HuH-7.5 (cell line): ENCODE results near the gene NFS1.
A peak's percentile ranks its signal among the peaks of the same experiment; 100 is the strongest.
"Not testable (repeated sequence)": the region's sequence is repeated elsewhere in the genome, so short reads cannot be mapped to it uniquely, and the experiment has no call there.

Experiments used
- DNase-seq: peaks from one replicate; pipeline ENCODE4 v3.0.0; 2011; ENCODE audit warnings: low spot score

The NFS1 gene

DNA sequence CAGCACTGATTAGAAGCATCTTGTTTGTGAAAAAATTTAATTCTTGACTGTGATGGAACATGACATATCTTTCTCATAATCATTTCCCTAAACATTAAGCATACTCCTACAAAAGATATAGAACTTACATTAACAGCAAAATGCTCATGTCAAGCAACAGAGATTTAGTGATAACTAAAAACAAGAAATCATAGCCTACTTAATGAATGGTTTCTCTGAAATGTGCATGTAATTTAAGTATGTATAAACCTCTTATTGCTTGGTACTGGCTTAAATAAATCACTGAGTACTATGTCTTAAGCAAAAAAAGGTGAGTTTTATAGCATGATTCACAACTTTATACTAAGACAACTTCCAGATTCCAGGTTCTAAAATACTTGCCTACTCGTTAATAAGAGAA, 9.3 kb upstream of the NFS1 start:
- DNase-seq: no peak

DNA sequence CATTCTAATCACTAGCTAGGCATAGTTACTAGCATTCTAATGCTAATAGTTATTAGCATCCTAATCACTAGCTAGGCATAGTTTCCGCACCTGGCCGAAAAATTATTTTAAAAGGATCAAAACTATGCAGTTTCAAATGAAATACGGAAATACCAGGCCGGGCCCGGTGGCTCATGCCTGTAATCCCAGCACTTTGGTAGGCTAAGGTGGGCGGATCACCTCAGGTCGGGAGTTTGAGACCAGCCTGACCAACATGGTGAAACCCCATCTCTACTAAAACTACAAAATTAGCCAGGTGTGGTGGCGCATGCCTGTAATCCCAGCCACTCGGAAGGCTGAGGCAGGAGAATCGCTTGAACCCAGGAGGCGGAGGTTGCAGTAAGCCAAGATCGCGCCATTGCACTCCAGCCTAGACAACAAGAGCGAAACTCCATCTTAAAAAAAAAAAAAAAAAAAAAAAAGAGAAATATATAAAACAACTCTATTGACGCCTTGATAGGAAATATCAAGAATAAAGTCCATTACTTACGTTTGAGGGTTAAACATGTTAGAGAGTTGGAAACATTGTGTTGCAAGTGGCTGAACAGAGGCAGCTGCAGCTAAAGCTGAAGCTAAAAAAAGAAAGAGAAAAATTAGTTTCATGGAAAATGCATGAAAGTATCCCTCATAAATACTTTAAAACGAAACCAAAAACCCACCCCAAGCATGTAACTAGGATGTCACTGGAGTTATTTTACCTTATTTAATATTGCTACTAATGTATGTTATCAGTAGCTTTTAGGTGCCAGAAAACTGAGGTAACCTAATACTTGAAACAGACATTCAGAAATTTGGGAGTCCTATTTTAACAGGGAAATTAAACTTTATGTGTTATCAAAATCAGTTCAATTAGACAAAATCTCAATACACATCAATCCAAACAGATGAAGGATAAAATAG, 7.7 kb upstream of the NFS1 start:
- DNase-seq: not testable (repeated sequence)

DNA sequence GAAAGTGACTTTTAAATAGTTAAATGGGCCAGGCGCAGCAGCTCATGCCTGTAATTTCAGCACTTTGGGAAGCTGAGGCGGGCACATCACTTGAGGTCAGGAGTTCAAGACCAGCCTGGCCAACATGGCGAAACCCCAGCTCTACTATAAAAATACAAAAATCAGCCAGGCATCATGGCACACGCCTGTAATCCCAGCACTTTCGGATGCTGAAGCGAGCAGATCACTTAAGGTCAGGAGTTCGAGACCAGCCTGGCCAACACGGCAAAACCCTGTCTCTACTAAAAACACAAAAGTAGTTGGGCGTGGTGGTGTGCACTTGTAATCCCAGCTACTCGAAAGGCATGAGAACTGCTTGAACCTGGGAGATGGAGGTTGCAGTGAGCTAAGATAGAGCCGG, 6.7 kb upstream of the NFS1 start:
- not testable (repeated sequence) for DNase-seq

DNA sequence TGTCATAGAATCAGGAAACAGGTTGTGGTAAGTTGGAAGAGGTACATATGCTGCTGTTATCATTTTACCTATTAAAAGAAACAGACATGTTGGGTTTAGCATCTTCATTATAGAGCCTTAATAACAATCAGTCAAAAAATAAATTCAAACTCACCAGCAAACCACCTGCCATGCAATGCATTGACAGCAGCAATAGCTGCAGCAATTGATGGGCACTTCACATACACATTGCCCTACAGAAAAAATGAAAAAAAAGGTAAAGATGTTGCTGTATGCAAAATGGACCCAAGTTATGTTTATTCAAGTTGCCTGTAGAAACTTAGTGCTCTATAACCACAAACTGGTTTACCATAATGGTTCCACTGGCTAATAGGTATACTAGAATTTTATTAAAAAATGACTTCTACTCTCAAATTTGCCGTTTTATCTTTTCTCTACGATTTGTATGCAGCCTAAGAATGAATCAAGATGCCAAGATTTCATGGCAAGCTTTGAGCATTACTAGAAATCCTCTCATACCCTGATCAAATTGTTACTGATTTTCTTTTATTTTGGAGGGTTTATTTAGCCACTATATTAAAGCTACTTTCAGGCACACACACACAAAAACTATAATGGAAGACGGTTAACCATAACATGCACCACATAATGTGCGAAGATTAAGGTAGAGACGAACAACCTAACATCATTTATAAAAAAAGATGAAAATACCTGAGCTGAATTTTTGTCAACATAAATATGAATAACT, 5.5 kb upstream of the NFS1 start:
- DNase-seq: no peak

DNA sequence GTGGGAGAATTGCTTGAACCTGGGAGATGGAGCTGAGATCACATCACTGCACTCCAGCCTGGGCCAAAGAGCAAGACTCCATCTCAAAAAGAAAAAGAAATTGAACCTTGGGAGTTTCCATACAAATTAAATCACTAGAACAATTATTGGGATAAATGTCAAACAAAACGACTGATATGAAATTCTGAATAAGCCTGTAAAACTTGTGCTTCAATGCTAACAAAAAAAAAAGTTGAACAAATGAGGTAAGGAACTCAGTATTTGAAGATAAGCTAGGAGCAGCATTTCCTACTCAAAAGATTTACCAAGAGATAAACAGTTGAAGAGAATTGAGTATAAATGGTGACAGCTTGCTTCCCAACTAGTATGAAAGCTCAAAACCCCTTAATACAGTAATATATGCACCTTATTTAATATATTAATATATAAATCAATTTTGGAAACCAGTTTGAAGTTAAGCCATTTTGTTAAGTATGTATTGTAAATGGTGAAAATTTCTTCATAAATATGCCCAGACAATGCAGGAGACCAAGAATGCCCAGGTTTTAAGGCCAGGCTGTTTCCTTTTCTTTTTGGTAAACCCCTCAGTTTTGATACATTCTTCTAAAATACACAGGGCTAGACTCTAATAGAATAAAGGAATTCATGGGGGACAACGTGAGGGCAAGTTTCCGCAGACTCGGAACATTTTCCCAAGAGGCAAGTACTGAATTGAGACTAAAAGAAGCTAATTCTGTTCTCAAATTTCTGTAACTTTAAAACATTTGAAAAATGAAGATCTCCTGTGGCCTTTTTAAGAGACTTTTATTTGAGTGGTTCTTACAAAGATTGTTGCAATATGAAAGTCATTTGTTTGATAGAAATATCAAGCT, 3.9 kb upstream of the NFS1 start:
- DNase-seq: no peak

DNA sequence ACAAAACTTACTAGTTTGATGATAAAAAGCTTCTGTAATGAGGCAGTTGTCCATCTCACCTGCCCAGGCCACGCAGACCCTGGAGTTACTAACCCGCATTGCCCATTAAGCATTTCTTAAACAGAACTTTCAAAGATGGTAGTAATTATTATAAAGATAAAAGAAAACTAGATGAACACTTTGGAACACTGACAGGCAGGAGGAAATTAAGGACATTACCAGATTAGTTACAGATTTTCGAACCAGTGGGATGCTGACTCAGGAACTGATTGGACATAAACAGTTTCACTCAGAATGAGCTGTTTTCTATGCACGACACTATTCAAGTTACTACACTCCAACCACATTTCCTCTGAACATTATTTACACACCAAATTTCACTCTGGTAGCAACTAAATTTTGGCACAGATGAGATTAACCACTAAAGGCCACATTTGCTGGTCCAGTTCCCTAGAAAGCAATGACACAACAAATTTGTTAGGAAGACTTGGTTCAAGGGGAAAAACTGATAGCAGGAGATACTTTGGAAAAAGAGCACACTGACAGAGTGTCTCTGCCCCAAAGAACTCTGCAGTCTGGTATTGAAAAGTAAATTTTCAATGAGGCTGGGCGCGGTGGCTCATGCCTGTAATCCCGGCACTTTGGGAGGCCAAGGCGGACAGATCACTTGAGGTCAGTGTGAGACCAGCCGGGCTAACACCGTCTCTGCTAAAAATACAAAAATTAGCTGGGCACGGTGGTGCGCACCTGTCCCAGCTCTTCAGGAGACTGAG, 3.1 kb upstream of the NFS1 start:
- DNase-seq: no peak

DNA sequence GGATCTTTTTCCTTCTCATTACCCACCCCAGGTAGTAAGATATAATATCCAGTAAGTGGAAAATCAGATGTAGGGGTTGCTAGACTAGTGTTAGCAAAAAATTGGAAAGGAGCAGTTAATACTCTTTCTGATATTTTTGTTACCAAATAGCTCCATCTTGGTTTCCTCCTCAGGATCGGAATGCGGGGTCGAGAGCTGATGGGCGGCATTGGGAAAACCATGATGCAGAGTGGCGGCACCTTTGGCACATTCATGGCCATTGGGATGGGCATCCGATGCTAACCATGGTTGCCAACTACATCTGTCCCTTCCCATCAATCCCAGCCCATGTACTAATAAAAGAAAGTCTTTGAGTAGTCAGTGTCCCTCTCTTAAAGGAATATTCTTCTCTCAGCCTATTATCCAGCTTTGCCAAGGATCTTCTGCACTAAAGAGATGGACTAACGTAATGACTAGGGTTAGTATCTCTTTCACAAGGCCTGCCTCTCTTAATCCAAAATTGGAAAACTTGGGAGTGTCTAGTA, 1.5 kb upstream of the NFS1 start:
- no peak for DNase-seq

DNA sequence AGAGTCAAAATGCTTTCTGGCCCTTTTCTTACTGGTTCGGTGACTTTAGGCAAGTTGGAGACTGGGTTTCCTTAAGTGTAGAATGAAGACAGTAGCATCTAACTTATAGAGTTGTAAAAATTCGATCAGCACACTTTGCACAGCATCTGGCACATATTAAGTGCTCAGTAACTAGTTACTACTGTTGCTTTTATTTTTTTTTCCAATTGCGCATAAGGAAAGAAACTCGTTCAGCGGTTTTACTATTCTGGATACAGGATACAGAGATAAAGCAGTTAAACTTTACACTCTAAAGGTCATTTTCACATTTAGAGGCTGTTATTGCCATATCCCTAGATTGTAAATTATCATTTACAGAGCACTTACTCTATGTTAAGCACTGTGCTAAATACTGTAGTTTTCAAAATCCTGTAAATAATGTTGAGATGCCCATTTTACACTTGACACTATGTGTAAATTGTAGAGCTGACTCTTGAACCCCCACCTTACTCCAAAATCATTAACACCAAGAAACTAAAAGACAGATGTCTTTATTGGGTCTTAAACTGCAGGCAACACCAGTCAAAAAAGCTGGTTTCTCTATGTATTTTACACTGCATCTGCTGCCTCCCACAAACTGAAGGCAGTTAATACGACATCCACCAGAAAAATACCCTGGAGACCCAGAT, 939 bp upstream of the NFS1 start:
- DNase-seq: no peak

DNA sequence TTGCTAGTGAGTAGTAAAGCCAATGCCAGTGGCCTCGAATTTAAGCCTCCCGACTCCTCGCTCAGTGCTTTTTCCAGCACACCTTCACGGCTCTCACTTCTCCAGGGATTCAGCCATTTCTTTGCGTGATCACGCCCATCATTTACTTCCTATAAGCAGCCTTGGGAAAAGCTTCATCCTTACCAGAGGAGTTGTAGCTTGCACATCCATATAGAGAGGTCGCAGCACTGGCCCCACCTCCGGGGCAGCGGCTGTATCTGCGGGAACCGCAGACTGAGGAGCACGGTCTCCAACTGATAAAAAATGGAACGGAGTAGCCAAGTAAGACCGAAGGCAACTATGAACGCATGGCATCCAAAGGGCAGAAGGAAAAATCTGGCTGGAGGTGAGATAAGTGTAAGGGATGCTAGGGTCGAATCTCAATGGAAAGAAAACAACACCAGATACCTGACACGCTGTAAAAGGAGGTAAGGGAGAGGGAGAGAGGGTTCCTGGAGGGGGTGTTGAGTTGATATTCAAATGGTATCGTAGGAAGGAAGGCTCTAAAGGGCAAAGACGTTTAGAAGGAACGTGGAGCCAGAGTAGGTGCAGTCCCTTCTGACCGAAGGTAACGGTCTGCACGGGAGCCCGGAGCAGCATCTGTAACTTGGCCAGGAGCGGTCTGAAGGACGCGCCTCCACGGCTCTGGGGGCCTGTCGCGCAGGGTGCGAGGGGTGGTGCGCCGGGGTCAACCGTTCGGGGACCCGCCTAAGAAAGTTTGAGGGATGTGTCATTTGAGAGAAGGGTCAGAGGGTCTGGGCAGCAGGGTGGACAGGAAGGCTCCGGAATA, 640 bp downstream of the NFS1 start:
- peak; percentile 58 for DNase-seq

DNA sequence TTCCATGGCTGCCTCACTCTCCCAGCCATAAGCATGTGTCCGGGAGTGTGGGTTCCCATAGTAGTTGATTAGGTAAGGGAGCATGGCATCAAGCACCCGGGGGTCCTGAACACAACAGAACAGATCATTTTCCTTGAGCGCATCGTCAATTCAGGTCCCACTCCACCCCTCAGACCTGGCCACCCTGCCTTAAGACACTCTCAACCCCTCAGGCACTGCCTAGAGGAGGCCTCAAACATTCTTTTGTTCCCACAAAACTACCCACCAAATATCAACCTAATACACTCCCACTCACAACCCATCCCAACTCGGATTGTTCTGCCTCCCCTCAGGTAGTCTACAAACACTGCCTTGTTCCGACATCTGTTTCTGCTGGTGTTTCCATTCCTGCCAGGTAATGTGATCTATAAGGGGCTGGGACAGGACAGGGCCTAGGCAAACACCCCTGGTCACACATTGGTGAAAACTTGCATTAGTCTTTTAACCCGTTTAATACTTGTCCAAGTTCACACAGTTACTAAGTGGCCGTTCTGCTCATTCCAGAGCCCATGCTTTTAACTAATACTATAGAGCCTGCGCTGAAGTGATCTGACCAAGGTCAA, 1.4 kb downstream of the NFS1 start:
- no peak for DNase-seq

DNA sequence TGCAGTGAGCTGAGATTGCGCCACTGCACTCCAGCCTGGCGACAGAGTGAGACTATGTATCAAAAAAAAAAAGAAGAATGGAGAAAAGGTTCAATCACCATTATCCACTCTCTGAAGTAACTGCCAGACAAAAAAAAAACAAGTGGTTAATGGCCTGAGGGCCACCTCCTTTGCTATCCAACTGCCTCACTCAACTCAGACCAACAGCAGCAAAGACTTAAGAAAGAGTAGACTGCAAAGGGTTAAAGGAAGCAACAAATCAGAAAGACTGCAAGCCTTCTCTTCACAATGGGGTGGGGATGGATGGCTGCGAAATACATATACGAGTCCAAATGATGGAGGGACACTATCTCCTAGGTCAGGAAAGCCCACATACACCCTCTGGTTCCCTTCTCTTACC, 3.2 kb downstream of the NFS1 start:
- no peak for DNase-seq

DNA sequence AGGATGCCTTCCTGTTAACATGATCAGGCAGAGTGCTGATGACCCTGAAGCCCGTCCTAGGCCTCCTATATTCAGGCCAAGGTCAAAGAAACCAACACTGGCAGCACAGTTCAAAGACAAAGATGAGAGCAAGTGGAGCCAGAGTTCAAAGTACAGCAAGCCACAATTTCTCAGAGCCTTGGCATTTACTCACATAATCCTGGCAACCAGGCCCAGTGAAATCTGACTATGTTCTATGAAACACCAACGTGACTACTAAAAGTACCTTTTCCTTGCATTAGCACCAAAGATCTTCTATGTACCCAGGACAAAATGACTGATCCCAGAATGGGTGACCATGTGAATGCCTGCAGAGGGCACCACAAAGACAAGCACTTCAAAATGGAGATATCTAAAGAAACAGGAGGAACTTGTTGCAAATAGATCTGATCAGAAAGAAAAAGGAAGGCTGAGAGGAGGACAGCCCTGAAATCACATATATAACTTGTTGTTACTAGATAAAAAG, 3.9 kb downstream of the NFS1 start:
- DNase-seq: no peak

DNA sequence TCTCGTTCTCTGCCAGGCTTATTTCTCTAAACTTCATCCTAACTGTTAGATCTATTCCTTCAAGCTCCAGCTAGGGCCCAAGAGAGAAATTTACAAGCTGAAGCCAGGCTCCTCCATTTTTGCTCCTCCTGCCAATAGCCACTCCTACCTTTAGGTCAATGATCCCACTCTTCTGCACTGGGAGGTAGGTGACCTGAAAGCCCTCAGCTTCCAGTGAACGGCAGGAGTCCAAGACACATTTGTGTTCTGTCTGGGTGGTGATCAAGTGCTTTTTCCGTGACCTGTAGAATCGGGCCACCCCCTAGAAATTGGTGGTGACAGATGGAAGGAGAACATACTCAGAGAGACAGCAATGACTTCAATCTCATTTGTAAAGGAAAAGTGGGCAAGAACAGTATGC, 8.9 kb downstream of the NFS1 start:
- no peak for DNase-seq

DNA sequence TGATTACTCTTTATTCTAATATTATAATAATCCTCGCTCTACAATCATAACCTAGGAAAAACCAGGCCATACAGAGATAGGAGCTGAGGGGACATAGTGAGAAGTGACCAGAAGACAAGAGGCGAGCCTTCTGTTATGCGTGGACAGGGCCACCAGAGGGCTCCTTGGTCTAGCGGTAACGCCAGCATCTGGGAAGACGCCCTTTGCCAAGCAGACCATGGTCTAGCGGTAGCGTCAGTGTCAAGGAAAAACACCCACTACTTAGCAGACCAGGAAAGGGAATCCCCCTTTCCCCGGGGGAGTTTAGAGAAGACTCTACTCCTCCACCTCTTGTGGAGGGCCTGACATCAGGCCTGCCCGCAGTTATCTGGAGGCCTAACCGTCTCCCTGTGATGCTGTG, 12.3 kb downstream of the NFS1 start:
- DNase-seq: not testable (repeated sequence)

DNA sequence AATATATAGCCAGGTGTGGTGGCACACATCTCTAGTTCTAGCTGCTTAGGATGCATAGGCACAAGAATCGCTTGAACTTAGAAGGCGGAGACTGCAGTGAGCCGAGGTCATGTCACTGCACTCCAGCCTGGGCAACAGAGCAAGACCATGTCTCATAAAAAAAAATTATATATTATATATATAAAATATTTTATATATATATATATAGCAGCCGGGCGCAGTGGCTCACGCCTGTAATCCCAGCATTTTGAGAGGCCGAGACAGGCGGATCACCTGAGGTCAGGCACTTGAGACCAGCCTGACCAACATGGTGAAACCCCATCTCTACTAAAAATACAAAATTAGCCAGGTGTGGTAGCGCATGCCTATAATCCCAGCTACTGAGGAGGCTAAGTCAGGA, 13.8 kb downstream of the NFS1 start:
- DNase-seq: not testable (repeated sequence)

DNA sequence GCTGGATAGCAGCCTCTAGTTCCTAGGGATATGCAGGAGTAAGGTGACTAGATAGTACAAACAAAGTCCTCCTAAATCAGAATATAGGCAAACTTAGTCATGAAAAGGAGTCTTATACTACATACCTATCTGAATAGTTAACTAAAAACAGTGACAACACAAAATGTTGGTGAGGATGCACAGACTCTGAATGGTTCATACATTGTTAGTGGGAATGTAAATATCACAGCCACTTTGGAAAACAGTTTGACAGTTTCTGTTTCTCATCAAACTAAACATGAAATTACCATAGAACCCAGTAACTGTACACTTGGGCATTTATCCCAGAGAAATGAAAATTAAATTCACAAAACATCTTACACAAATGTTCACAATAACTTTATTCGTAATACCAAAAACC, 17.2 kb downstream of the NFS1 start:
- no peak for DNase-seq

DNA sequence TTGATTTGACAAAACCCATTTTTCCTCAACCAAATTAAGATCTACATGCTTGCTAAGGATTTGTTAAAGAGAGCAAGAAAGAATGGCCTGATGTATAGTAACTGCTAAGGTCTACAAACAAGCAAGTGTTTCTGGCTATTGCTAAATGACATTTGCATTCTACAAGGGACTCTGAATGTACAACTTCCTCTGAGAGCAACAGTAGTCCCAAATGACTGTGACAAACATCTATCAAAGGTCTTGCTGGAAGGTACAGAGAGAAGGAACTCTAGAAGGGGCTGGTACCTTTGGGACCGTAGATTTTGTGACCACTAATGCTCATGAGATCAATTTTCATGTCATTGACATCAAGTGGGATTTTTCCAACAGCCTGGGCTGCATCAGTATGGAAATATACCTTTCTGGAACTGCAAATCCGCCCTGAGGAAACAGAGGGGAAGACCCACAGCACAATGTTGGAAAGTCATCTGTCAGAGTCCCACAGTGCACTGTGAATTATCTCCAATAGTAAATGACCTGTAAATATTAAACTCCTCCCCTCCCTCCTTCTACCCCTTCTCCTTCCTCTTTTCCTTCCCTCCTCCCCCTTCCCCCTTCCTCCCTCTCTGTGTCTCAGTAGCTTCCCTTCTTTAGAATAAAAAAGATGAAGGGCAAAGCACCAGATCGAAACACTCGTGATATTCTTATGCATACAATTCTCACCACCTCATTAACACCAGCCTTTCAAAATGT, 18.5 kb downstream of the NFS1 start:
- DNase-seq: no peak

DNA sequence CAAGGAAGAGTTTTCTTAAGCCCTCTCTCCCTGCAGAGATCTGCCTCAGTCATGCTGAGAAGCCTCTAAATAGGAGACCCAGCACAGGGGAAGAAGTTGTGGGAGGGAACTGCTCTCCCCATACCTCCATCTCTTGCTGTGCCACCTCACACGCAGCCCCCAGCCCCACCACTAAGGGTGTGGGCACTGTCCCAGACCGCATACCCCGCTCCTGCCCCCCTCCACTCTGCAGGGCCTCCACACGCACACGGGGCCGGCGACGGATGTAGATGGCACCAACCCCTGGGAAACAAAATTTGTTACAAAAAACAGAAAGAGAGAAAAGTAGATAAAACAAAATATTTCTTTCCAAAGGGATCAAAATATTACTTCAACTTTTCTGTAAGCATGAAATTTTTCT, 24.2 kb downstream of the NFS1 start:
- no peak for DNase-seq

DNA sequence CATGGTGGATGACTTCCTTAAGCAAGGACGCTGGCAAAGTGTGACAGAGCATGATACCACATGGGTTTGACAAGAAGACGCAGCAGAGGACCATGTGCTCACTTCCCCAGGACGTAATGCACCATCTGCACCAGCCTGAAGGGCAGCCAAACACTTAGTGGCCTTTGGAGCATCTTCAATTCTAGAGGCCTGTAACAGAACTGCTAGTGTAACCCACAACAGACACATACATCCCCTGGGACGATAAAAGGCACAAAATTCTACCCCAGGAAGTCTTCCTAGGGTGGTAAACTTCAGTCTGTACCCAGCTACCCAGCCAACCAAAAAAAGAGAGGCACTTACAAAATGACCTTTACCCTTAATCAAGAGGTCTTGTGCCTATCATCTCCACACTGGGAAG, 25.3 kb downstream of the NFS1 start:
- no peak for DNase-seq
